GM12891 (cell line): ENCODE measurements around the gene C1orf116.

Source experiments
- POLR2A ChIP-seq: IDR thresholded peaks from 2 replicates; pipeline ENCODE4 v1.6.1; 2011; ENCODE audit warnings: low read depth, low read length, control low read depth
- POLR2AphosphoS5 ChIP-seq: IDR thresholded peaks from 2 replicates; pipeline ENCODE4 v1.6.1; 2011; ENCODE audit warnings: low read depth, low read length, control low read depth
- POU2F2 ChIP-seq: IDR thresholded peaks from 2 replicates; pipeline ENCODE4 v1.6.1; 2011; ENCODE audit warnings: low read depth, mild to moderate bottlenecking, control low read depth, low read length, moderate library complexity
- SPI1 ChIP-seq: IDR thresholded peaks from 2 replicates; pipeline ENCODE4 v1.6.1; 2011; ENCODE audit warnings: low read depth, low read length, control low read depth
- TAF1 ChIP-seq: IDR thresholded peaks from 2 replicates; pipeline ENCODE4 v1.6.1; 2011; ENCODE audit warnings: low read depth, low read length, control low read depth

DNA sequence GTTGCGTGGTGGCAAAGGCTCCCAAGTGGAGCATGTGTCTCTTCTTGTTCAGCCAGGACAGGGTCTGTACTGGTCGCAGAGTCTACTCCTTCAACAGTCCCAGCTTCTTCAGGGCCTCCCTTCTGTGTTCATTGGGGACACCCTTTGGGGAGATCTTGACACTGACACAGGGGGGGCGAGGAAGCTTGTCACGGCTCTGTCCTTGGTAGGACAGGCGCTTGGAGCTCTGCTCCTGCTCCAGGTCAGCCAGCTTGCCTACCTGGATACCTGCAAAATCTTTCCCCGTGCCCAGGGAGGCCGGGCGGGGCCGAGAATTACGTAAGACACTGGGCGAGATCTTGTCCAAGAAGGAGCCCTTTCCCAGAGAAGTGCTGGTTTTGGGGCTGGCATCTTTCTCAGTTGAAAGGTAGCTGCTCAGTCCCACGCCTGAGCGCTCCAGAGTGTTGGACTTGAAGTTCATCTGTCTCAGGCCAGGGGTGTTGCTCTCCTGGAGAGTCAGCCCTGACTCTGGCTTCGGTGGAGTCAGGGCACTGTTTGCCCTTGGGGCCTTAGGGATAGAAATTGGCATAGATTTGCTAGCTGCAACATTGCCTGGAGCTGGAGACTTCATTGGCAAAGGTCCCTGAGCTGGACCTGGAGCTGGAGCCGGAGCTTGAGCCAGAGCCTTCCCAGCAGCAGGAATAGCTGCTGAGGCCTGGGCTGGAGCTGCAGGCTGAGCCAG, 10.5 kb downstream of the C1orf116 start:
- TF ChIP-seq POLR2A (no peak), POLR2AphosphoS5 (no peak), TAF1 (no peak), SPI1 (no peak), POU2F2 (no peak)
